SK-N-SH (cell line): ENCODE measurements around the gene ZNF649. TPM values are rescaled to one million over a fixed set of nuclear protein-coding genes. Genes with fewer than 3 reads are reported as not detected.

Source experiments
- CTCF ChIA-PET: fragments of 300-600, 350-600 bp; formaldehyde crosslinking; extraction: SDS; loops from one replicate; lab custom pipeline; 2021; lab: Yijun Ruan, JAX
- POLR2A ChIA-PET: fragments of 350-600 bp; sonication (Branson Sonifier 250); formaldehyde crosslinking; extraction: SDS; loops from one replicate; lab custom pipeline; 2020; ENCODE audit warnings: antibody characterized with exemption, inconsistent platforms; lab: Yijun Ruan, JAX
- DNase-seq: peaks from one replicate; pipeline ENCODE4 v3.0.0; 2012
- H2AFZ ChIP-seq: fragments of 200-600 bp; sonication (generic); 2 replicates; pipeline ENCODE4 v1.8.1; 2016; ENCODE audit warnings: antibody characterized with exemption, mild to moderate bottlenecking, low read depth
- H3F3A ChIP-seq: fragments of 200-600 bp; sonication (generic); replicated peaks from 2 replicates; pipeline ENCODE3; 2016; ENCODE audit warnings: antibody characterized with exemption, mild to moderate bottlenecking; ENCODE audit not compliant: insufficient read depth
- H3K27ac ChIP-seq, 2 experiments: fragments of 200-500 bp in 1 of 2; fragments of 200-600 bp in 1 of 2; sonication (Bioruptor generic) in 1 of 2; sonication (generic), shearing (Covaris generic) in 1 of 2; 2 replicates each; pipeline versions ENCODE4 v1.5.1 to v1.6.1; 2014 to 2016; ENCODE audit warnings: low read depth in 2 of 2, inconsistent platforms in 1 of 2, low read length in 1 of 2, mild to moderate bottlenecking in 1 of 2, mixed read lengths in 1 of 2
- H3K27me3 ChIP-seq: fragments of 200-600 bp; sonication (generic), shearing (Covaris generic); 2 replicates; pipeline ENCODE4 v1.6.1; 2016; ENCODE audit warnings: mixed run types; ENCODE audit not compliant: insufficient read depth
- H3K36me3 ChIP-seq, 2 experiments: fragments of 200-500 bp in 1 of 2; fragments of 200-600 bp in 1 of 2; sonication (Bioruptor generic) in 1 of 2; sonication (generic) in 1 of 2; replicated peaks in 1 of 2; 2 replicates each; pipeline versions ENCODE3 to v1.5.1; 2014 to 2016; ENCODE audit warnings: low read length in 1 of 2, mild to moderate bottlenecking in 1 of 2; ENCODE audit not compliant: insufficient read depth in 2 of 2, control insufficient read depth in 1 of 2
- H3K4me1 ChIP-seq, 2 experiments: fragments of 200-500 bp in 1 of 2; fragments of 200-600 bp in 1 of 2; sonication (Bioruptor generic) in 1 of 2; sonication (generic), shearing (Covaris generic) in 1 of 2; 2 replicates each; pipeline versions ENCODE4 v1.5.1 to v1.6.1; 2014 to 2016; ENCODE audit warnings: low read depth in 1 of 2, low read length in 1 of 2, mixed run types in 1 of 2; ENCODE audit not compliant: insufficient read depth in 2 of 2, control insufficient read depth in 1 of 2
- H3K4me2 ChIP-seq: fragments of 200-600 bp; sonication (generic), shearing (Covaris generic); 2 replicates; pipeline ENCODE4 v1.6.1; 2017; ENCODE audit warnings: mixed run types
- H3K4me3 ChIP-seq, 2 experiments: fragments of 200-500 bp in 1 of 2; fragments of 200-600 bp in 1 of 2; sonication (Bioruptor generic) in 1 of 2; sonication (generic), shearing (Covaris generic) in 1 of 2; 2 replicates each; pipeline versions ENCODE4 v1.5.1 to v1.8.1; 2014 to 2016; ENCODE audit warnings: low read depth in 2 of 2, inconsistent platforms in 1 of 2, low read length in 1 of 2, mild to moderate bottlenecking in 1 of 2, mixed read lengths in 1 of 2, moderate library complexity in 1 of 2
- H3K79me2 ChIP-seq: fragments of 200-600 bp; sonication (generic); 2 replicates; pipeline ENCODE4 v1.8.1; 2017; ENCODE audit warnings: mild to moderate bottlenecking; ENCODE audit not compliant: insufficient read depth
- H3K9ac ChIP-seq: fragments of 200-600 bp; sonication (generic); 2 replicates; pipeline ENCODE4 v1.6.1; 2017; ENCODE audit warnings: mixed run types
- H3K9me2 ChIP-seq: fragments of 200-600 bp; sonication (generic); 2 replicates; pipeline ENCODE4 v1.6.1; 2017; ENCODE audit warnings: mixed run types
- H3K9me3 ChIP-seq: fragments of 200-600 bp; sonication (generic); 2 replicates; pipeline ENCODE4 v1.6.1; 2017; ENCODE audit warnings: mixed run types, mild to moderate bottlenecking, moderate library complexity
- H4K20me1 ChIP-seq: fragments of 200-600 bp; sonication (generic); 2 replicates; pipeline ENCODE4 v1.6.1; 2017; ENCODE audit warnings: mild to moderate bottlenecking, mixed run types; ENCODE audit not compliant: insufficient read depth
- CHD2 ChIP-seq: fragments of 150-350 bp; IDR thresholded peaks from 2 replicates; pipeline ENCODE4 v1.6.1; 2018; ENCODE audit warnings: low read length; ENCODE audit not compliant: partially characterized antibody
- ELF1 ChIP-seq: IDR thresholded peaks from 2 replicates; pipeline ENCODE4 v1.4.0; 2012
- EP300 ChIP-seq, 2 experiments: IDR thresholded peaks; 2 replicates each; pipeline versions ENCODE4 v1.4.0 to v1.6.1; 2012; ENCODE audit warnings: borderline replicate concordance in 1 of 2, low read depth in 1 of 2, low read length in 1 of 2
- FOXM1 ChIP-seq: IDR thresholded peaks from 2 replicates; pipeline ENCODE4 v1.4.0; 2012; ENCODE audit warnings: low read depth, mild to moderate bottlenecking
- GABPA ChIP-seq: IDR thresholded peaks from 2 replicates; pipeline ENCODE4 v1.4.0; 2012; ENCODE audit warnings: low read depth, mild to moderate bottlenecking
- MEF2A ChIP-seq: IDR thresholded peaks from 2 replicates; pipeline ENCODE4 v1.4.0; 2012; ENCODE audit warnings: low read depth, borderline replicate concordance
- RAD21 ChIP-seq: IDR thresholded peaks from 2 replicates; pipeline ENCODE4 v1.6.1; 2012; ENCODE audit warnings: mild to moderate bottlenecking, low read length
- RFX5 ChIP-seq: IDR thresholded peaks from 2 replicates; pipeline ENCODE4 v1.6.1; 2012; ENCODE audit warnings: mild to moderate bottlenecking, improper control_type of control experiment, low read length
- RXRA ChIP-seq: IDR thresholded peaks from 2 replicates; pipeline ENCODE4 v1.4.0; 2012; ENCODE audit warnings: low read depth, mild to moderate bottlenecking, borderline replicate concordance
- TEAD4 ChIP-seq: IDR thresholded peaks from 2 replicates; pipeline ENCODE4 v1.4.0; 2012; ENCODE audit warnings: mild to moderate bottlenecking, borderline replicate concordance; ENCODE audit not compliant: insufficient read depth
- YY1 ChIP-seq: IDR thresholded peaks from 2 replicates; pipeline ENCODE4 v1.4.0; 2012; ENCODE audit warnings: low read depth, mild to moderate bottlenecking
- WGBS: methylation state at CpG from one replicate; pipeline ENCODE4 v1.1.6; 2017; ENCODE audit warnings: low lambda C conversion rate; 5-methylcytosine and 5-hydroxymethylcytosine counted together
- polyA plus RNA-seq, 3 experiments: library from polyadenylated mRNA; depleted of rRNA; stranded (reverse); fragments of >200 nt; gene quantifications; 2 replicates each; pipeline ENCODE4 v1.2.3, GENCODE V29; 2012
- TF ChIP-seq, protein P1 (sequence below): IDR thresholded peaks from 2 replicates; pipeline ENCODE4; 2012
- TF ChIP-seq, protein P2 (sequence below): IDR thresholded peaks from 2 replicates; pipeline ENCODE4 v1.4.0; 2012; ENCODE audit warnings: low read depth
- TF ChIP-seq, protein P3 (sequence below): IDR thresholded peaks from 2 replicates; pipeline ENCODE4 v1.4.0; 2012; ENCODE audit warnings: low read depth, borderline replicate concordance

Gene ZNF649
- polyA plus RNA-seq, 1 of the 3 experiments (the other 2 are of a cell fraction), result 1.5 TPM

DNA sequence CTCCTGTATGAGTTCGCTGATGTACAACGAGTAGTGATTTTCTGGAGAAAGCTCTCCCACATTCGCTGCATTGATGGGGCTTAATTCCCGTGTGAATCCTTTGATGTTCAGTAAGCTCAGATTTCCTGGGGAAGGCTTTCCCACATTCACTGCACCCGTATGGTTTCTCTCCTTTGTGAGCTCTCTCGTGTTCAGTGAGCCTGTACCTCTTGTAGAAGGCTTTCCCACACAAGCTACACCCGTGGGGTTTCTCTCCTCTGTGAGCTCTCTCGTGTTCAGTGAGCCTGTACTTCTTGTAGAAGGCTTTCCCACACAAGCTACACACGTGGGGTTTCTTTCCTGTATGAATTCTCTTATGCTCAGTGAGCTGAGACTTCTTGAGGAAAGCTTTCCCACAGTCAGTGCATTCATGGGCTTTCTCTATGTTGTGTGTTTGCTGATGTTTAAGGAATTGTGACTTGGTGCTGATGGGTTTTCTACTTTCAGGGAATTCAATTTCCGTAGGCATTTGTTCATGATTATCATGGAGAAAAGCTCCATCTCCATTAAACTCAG lies 13.5 kb downstream of the ZNF649 start:
- no peak overlapping the region for H3K4me2 ChIP-seq
- H3K36me3 ChIP-seq, result peaks cover 61 to 72% of the 10 kb centered on the region in 2 experiments
- peak overlapping the region in 1 of 2 experiments; percentile 24; a peak in 1 of 4 replicates for H3K4me3 ChIP-seq
- H3K27me3 ChIP-seq, result no peaks in the 10 kb centered on the region
- H3K9me3 ChIP-seq, result peaks cover 34% of the 10 kb centered on the region
- no peak overlapping the region for H2AFZ ChIP-seq
- H3F3A ChIP-seq, result peaks cover 6% of the 10 kb centered on the region
- no peak for DNase-seq
- 77% methylated on average over 10 of the region's 10 CpGs for WGBS
- ChIA-PET POLR2A (no interaction called here), CTCF (no interaction called here)
- no peak overlapping the region for H3K9ac ChIP-seq
- H3K4me1 ChIP-seq, result no peaks in the 10 kb centered on the region
- no peaks in the 10 kb centered on the region for H3K79me2 ChIP-seq
- TF ChIP-seq TEAD4 (no peak), RXRA (no peak), RFX5 (no peak)
- TF ChIP-seq, protein P1, sequence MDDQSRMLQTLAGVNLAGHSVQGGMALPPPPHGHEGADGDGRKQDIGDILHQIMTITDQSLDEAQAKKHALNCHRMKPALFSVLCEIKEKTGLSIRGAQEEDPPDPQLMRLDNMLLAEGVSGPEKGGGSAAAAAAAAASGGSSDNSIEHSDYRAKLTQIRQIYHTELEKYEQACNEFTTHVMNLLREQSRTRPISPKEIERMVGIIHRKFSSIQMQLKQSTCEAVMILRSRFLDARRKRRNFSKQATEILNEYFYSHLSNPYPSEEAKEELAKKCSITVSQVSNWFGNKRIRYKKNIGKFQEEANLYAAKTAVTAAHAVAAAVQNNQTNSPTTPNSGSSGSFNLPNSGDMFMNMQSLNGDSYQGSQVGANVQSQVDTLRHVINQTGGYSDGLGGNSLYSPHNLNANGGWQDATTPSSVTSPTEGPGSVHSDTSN, result no peak
- H3K9me2 ChIP-seq, result no peaks in the 10 kb centered on the region
- no peaks in the 10 kb centered on the region for H4K20me1 ChIP-seq
- H3K27ac ChIP-seq, result no peak overlapping the region

DNA sequence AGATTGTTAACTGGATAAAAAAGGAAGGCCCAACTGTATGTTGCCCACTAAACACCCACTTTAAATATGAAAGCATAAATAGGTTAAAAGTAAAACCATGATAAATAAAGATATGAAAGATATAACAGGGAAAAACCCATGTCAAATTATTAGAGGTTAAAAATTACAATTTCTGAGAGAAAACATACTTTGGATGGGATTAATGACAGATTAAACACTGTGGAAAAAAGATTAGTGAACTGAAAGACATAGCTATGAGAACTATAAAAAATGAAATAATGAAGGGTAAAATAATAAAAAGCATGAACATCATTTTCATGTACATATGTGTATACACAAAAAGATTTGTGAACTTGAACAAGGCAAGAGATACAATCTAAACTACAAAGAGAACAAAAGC lies 14.9 kb downstream of the ZNF649 start:
- no peak overlapping the region for H2AFZ ChIP-seq
- no peaks in the 10 kb centered on the region for H3K4me1 ChIP-seq
- no peaks in the 10 kb centered on the region for H4K20me1 ChIP-seq
- POLR2A ChIA-PET, result no interaction called here
- no peak overlapping the region for H3K27ac ChIP-seq
- no peak for TF ChIP-seq RFX5
- peaks cover 6% of the 10 kb centered on the region for H3F3A ChIP-seq
- H3K9me2 ChIP-seq, result no peaks in the 10 kb centered on the region
- H3K9ac ChIP-seq, result no peak overlapping the region
- peaks cover 52 to 61% of the 10 kb centered on the region in 2 experiments for H3K36me3 ChIP-seq
- H3K4me3 ChIP-seq, result no peak overlapping the region
- 0 out of 2 replicates have a peak, but pooled peaks cover 3% of the 10 kb centered on the region for H3K79me2 ChIP-seq
- CTCF ChIA-PET, result no interaction called here
- DNase-seq, result no peak
- no peak overlapping the region for H3K4me2 ChIP-seq
- H3K27me3 ChIP-seq, result no peaks in the 10 kb centered on the region
- H3K9me3 ChIP-seq, result peaks cover 45% of the 10 kb centered on the region

DNA sequence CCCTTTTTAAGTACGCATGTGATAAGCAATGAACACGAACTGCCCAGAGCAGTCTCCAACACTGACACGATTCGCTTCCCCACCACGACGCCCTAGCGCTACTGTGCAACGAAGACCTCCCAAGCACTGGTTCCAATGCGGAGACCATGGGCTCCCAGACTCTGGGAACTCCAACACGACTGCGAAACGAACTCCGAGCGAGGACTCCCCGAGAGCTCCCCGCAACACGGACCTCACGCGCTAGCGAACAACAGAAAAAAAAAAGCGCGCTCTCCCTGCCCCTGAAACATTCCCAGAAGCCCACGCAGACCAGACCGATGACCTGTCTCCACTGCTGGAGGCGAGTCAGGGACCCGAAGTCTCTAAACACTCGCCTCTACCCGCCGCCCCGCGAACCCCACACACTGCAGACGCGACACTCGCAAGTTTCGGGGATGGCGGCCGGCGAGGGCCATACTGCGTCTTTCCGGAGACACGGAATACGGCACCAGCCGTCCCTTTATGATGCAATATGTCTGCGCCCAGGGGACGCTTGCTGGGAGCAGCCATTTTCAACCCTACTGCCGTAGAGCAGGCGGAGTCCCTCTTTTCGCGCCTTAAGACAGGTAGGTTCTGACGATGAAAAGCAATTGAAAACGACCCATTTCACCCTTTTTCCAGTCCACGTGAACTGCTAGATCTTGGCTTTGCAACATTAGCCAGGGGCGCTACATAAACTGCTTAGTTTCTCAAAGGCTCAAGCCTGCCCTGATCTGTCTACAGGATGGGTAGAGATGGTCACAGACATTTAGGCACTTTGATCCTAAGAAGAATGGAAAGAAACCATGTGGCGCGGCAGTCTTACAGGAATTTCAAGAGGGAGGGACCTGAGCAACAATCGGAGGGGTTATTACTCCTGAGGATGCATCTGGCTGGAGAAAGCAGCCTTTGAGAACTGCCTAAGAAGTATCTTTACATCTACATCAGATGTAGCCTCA lies 17.0 kb downstream of the ZNF649 start, which contains the start of gene ZNF577:
TSS of gene ZNF577 (minus strand) at position 430 of the 977 bp plus-strand sequence. CDS start 7,569 bp downstream, outside the sequence.
- Histone ChIP-seq H3K36me3 (peaks cover 37 to 48% of the 10 kb centered on the region in 2 experiments), H3K9me2 (no peaks in the 10 kb centered on the region), H3K79me2 (0 out of 2 replicates have a peak, but pooled peaks cover 3% of the 10 kb centered on the region), H4K20me1 (no peaks in the 10 kb centered on the region), H3K27ac (peak within 1 kb of the TSS in 1 of 2 experiments; percentile 30; a peak in 1 of 4 replicates), H3F3A (peaks cover 6% of the 10 kb centered on the region), H3K27me3 (no peaks in the 10 kb centered on the region), H3K4me2 (0 out of 2 replicates have a peak within 1 kb of the TSS, but pooled peaks have one; percentile 4), H2AFZ (peak within 1 kb of the TSS; percentile 56; the same call in 1 of the 2 replicates), H3K9me3 (peaks cover 45% of the 10 kb centered on the region), H3K9ac (peak within 1 kb of the TSS; percentile 48; the same call in 1 of the 2 replicates), H3K4me1 (no peaks in the 10 kb centered on the region), H3K4me3 (peak within 1 kb of the TSS; percentile 63)
- peak; percentile 98 for TF ChIP-seq YY1
- no peak for TF ChIP-seq RXRA
- no peak for TF ChIP-seq MEF2A
- TF ChIP-seq, protein P1, result peak; percentile 11; the same call in 1 of the 2 replicates
- TF ChIP-seq ELF1, result 0 out of 2 replicates have a peak, but pooled peaks have one; percentile 37
- TF ChIP-seq, protein P2, sequence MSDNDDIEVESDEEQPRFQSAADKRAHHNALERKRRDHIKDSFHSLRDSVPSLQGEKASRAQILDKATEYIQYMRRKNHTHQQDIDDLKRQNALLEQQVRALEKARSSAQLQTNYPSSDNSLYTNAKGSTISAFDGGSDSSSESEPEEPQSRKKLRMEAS, result peak; percentile 38
- peak; percentile 51 for TF ChIP-seq CHD2
- no peak for TF ChIP-seq RFX5
- no peak for TF ChIP-seq TEAD4
- TF ChIP-seq GABPA, result peak; percentile 44
- no peak for TF ChIP-seq RAD21
- TF ChIP-seq FOXM1, result no peak
- TF ChIP-seq, protein P3, sequence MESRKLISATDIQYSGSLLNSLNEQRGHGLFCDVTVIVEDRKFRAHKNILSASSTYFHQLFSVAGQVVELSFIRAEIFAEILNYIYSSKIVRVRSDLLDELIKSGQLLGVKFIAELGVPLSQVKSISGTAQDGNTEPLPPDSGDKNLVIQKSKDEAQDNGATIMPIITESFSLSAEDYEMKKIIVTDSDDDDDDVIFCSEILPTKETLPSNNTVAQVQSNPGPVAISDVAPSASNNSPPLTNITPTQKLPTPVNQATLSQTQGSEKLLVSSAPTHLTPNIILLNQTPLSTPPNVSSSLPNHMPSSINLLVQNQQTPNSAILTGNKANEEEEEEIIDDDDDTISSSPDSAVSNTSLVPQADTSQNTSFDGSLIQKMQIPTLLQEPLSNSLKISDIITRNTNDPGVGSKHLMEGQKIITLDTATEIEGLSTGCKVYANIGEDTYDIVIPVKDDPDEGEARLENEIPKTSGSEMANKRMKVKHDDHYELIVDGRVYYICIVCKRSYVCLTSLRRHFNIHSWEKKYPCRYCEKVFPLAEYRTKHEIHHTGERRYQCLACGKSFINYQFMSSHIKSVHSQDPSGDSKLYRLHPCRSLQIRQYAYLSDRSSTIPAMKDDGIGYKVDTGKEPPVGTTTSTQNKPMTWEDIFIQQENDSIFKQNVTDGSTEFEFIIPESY, result peak; percentile 54; the same call in 1 of the 2 replicates
- no peak for TF ChIP-seq EP300 (IDR thresholded peaks at IDR 0.05; ENCODE audit: borderline replicate concordance in 1 of 2, low read depth in 1 of 2, low read length in 1 of 2)
- WGBS, result 73% methylated on average over 42 of the region's 56 CpGs
- DNase-seq, result peak; percentile 67
- ChIA-PET POLR2A (no interaction called here), CTCF (no interaction called here)
